ENCODE measurements around the gene MAP3K3.
A peak's percentile ranks its signal among the peaks of the same experiment; 100 is the strongest.

MAP3K3 gene

DNA sequence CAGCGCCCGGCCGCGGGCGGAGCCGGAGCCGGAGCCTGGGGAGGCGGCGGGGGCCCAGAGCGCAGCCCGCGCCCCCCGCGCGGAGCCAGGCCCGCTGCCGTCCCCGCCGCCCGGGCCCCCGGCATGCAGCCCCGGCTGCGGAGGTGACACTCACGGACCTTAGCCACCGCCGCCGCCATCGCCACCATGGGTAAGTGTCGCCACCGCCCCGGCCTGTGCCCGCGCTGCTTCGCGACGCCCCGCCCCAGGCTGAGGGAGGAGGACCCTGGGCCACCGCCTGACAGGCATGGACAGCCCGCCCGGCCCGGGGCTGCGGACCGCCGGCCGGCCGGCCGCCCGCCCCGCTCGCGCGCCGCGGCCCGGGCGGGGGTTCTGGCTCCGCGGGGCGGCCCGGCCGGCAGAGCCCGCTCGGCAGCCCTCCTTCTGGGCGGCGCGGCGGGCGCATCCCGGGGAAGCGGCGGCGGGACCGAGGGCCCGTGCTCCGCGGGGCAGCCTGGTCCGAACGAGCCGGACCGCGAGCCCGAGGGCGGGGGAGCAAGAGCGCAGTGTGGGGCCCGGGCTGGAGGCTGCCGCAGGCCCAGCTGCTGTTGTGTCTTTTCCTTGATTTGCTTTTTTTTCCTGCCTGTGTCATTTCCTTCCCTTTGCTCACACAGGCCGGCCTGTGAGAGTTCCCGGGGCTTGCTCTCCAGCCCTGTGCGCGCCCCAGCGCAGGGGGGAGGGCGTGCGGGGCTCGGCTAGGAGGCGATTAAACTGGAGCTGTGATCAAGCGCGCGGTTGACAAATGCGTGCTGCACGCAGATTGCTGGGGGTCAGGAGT is 565 bp downstream of the MAP3K3 start:
- DNase-seq, result peak; percentile 63

DNA sequence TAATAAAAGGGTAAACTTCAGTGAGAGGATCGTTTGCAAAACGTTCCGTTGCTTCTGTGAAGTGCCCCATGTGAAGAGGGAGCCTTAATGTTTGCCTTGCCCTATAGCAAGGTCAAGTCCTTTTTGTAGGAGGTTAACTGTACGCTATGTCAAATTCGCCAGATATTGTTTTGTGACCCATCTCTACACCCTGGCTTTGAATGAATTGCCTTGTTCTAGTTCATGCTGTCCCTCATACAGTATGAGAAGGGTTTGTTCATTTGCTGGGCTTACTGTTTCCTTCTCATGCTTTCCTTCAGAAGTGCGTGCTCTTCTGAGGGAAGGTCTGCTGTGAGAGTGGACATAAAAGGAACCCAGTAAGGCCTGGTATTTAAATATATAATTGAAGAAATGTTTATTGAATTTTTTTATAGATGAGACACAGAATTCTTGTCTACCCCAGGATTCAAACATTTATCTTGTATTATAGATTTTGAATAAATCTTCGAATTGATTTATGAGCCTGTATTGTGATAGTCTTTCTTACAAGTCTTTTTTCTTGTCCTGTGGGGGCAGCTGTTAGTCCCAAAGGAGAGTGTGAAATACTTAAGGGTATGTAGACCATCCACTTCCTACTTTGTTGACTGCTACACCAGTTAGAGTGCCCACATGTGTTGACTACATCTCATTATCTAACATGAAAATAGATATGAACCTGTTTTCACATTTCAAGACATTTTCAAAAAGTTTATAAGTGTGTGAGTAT is 1.7 kb downstream of the MAP3K3 start:
- DNase-seq, result no peak

DNA sequence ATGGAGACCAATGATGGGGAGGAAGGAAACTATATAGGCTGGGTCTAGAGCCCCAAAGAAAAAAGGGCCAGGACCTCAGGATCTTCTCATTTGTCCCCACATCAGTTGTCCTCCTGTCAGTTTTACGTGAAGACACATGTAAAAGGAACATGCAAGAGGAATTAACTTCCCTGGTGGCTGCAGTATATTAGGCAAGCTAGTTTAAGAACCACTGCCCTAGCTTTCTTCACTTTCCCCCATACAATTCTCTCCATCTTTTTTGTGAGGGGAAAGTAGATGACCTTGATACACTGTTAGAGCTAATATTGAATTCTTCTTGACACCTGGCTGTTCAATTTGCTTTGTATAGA is 2.3 kb downstream of the MAP3K3 start:
- no peak for DNase-seq

DNA sequence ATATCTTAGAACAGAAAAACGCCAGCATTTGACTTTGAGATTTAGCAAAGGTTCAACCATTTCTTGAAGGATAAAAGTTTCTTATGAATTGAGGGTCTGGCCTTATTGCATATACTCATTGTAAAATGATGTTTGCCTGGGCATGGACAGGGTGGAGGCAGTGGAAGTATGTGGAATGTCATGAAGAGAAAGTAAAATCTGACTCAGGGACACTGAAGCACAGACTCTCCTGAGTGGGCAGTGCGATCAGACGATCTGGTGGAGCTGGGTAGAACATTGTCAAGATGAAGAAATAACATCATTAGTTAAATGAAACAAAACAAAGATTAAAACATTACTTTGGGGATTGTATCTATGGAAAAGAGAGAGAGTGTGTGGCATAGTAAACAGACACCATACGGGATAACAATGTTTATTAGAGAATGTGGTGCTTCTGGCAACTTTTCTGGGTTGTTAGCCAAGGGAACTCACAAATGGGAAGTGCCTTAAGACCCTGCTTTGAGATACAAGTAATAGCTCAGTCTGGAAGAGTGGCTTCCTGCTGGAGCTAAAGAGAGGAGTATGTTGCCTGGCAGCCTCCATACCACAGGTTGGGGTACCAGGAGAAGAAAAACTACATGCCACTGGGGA is 4.4 kb downstream of the MAP3K3 start:
- DNase-seq, result no peak

DNA sequence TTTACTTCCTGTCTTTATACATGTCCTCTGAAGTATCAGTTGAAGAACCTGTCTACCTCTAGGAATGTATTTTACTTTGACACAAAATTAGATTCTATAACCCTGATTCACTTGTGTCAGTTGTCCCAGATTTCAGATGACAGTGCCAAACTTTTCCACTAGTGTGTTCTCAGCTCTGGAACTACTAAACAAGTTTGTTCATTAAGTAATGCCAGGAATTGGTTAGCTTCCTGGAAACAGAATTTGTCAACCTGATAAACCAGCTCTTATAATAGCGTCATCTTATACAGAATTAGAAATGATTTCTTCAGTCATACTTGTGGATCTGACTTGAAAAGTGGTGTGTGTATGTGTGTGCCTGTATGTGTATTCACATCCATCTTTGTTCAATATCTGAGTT is 7.4 kb downstream of the MAP3K3 start:
- no peak for DNase-seq

DNA sequence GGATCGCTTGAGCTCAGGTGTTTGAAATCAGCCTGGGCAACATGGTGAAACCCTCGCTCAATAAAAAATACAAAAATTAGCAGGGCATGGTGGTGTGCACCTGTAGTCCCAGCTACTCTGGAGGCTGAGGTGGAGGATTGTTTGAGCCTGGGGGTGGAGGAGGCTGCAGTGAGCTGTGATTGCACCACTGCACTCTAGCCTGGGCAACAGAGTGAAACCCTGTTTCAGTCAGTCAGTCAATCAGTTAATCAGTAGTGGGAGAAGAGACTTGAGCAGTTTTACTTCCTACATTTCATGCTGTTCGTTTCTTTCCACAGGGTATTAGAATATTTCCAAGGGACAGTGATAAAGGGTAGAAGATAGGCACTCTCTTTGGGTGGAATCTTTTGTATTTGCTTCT is 8.8 kb downstream of the MAP3K3 start:
- DNase-seq, result no peak

DNA sequence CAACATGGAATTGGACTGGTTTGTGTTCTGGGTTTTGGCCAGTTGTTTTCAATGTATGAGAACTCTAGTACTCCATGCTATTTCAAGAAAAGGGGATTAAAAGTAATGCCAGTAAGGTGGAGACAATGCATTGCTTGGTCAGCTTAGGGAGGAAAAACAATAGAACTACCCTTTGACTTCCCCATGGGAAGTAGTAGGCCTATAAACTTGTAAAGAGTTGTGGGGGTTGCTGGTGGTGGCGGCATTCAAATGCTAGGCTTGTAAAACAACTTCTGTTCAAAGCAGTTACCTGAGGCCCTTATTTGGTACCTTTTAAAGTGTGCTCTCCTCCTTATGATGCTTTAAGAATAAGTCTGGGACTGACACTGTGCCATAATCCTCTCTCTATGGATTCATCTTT is 9.4 kb downstream of the MAP3K3 start:
- no peak for DNase-seq

DNA sequence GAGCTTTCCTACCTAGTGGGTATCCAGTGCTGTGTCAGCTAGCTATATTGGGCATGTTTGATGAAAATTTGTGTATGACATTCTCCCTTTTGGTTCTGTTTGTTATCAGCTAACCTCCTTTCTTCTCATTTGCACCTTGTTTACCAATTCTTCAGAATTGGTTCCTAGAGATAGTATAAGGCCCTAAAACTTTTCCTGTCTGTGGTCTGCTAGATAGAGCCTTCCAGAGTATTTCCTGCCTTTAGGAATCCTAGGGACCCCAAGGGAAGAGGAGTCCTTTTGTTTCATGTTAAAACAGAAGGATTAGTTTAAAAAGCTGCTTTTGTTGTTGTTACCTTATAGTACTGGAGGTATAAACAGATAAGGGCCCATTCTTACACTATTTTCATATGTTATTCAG is 11.5 kb downstream of the MAP3K3 start:
- DNase-seq, result no peak

DNA sequence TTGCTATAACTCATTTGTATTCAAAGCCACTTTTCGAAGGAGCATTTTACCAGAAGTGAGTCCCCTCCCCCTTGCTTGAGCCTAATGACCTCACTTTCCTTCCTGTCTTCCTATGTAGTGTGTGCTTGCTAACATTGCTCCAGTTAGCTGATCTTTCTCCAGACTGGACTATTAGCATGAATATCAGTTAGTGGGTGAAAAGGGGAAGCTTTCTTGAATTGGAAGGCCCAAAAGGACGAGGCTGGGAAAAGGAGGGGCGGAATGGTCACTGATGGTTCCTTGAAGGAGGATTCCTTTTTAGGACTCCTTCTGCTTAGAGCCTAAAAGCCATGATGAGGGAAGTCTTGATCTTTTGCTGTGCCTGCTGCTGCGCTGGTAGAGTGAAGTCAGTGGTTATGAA is 11.9 kb downstream of the MAP3K3 start:
- DNase-seq, result no peak

DNA sequence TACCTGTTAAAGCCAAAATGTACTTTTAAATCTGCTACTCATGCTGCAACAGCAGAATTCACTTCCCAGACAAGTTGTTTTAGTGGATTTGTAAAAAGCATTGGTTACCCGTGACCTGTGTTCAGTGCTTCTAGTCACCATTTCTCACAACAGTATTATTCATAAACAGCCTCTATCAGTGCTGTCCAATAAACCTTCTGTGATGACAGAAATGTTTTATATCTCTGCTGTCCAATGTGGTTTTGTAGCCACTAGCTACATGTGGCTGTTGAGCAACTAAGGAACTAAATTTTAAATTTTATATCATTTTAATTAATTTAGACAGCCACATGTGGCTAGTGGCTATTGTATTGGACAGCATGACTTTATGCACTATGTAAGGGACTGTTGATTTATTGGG is 12.6 kb downstream of the MAP3K3 start:
- no peak for DNase-seq

DNA sequence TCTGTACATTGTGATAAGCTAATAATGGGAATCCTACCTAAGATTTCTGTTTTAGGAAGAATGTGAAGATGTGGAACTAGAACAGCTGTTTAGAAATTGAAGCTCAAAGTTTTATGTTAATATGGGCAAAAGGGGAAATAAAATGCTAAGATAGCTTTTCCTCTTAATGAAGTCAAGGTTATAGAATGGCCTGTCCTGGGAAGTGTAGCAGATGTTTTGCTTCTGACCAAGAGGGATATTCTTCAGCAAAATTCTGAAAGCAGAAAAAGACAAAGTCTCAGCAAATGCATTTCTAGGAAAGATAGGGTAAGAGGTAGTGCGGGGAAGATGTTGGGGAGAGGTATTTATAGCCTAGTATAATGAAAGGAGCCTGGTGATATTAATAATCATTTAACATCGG is 13.1 kb downstream of the MAP3K3 start:
- no peak for DNase-seq

DNA sequence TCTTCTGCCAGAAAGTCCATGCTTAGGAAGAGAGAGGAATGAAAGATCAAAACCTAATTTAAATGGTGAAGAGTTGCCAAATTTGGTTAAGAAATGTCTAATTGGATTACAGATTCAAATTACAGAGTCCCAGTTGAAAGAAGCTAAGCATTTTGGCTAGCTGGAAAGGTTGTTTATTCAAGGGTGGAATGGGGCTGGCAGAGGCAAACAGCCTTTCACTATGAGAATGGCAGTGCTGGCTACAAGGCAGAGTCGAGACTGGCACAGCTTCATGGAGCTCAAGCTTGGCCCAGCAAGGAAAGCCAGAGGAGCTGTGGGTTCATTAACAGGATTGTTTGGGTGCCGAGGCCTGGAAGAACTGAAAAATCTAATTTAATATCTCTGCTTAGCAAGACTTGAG is 13.6 kb downstream of the MAP3K3 start:
- no peak for DNase-seq

DNA sequence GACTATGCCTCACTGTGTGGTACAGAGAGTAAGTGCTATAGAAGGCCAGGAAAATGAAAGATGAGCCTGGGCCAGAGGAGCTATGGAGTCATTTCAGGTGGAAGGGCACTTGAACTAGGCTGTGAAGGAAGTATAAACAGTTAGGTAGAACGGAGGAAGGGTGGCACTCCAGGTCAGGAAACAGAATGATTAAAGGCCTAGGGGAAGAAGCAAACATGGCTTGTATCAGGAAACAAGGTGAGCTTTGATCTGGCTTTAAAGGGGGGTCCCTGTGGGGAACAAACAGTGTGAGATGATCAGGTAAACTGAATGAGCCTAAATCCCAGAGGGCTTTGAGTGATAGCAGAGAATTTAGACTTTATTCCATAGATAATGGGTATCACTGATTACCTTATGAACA is 16.9 kb downstream of the MAP3K3 start:
- no peak for DNase-seq

DNA sequence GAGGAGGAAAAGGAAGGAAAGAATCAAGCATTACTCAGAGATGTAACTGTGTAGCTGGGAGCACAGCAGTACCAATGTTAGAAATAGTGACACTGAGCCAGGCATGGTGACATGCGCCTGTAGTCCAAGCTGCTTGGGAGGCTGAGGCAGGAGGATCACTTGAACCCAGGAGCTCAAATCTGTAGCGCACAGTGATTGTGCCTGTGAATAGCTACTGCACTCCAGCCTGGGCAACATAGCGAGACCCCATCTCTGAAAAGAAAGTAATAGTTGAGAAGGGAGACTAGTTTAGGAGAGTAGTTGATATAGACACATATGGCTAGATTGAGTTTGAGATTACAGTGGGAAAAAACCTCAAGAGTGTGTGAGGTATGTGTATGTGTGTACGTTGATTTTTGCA is 17.8 kb downstream of the MAP3K3 start:
- no peak for DNase-seq

DNA sequence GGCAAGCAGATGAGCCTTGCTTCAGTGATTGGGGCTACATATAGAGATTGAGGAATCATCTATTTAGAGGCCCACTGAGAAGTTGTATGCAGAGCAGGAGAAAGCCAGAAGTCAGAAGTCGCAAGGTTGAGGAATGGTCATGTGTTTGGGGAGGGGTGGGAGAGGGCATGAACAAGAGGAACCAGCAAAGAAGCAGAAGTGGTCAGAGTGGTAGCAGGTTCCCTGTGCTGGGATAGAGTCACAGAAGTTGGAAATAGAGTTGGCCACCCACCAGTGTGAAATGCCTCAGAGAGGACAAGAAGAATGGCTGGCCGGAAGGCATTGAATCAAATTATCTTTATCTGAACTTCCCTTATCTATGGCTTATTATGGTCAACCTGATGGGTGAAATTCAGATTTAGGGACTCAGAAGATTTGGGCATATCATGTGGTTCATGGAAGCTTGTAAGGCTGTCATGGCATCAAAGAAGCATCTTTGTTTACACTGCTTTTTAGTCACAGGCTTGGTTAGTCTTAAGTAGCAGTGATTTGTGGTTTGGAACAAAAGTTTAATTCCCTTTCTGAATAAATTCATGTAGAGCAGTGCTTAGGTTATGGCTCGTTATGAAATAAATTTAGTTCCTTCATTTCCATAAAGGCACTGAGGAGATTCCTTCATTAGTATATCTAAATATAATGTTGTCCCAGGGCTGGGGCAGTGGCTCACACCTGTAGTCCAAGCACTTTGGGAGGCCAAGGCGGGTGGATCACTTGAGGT is 19.7 kb downstream of the MAP3K3 start:
- no peak for DNase-seq

DNA sequence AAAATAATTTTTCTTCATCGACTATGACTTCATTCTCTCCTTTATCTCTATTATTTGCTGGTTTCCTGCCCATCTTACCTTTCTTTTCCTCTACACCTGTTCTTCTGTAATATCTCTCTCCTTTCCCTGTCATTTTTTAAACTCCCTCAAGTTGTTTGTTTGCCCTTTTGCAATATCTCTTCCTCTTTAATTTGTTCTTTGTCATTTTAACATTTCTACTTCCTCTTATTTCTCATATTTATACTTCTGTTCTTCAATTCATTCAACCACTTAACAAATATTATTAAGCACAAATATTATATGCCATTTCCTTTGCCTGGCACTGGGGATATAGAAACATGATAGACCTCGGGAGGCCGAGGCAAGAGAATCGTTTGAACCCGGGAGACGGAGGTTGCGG is 22.6 kb downstream of the MAP3K3 start:
- no peak for DNase-seq

DNA sequence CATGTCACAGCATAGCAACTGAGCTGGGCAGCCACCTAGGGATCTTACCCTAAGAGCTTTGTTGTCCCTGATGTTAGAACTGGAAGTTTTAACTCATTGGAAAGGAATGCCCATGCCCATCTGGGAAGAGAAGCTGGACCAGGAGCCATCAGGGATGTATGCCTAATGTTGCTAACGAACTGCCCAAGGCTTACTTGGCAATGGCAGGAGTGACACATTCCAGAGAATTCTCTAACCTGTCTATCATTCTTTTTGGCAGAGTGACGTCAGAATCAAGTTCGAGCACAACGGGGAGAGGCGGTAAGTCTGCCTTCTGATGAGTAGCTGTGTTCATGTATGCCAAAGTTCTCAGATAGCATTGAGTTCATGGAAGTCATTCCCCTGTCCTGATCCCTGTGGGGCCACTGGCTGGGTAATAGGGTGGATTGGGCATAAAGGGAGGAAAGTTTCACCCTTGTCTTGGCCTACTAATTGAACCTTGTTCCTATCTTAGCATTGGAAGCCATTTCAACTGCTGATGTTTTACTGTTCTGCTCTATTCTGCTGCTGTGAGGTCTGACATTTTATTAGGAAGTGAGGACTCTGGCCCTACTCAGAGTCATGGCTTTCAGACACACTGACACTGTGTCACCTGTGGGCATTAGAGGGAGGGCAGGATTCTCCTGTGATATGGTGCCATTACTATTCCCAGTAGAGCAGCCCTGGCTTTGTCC is 23.7 kb downstream of the MAP3K3 start:
- DNase-seq, result no peak

DNA sequence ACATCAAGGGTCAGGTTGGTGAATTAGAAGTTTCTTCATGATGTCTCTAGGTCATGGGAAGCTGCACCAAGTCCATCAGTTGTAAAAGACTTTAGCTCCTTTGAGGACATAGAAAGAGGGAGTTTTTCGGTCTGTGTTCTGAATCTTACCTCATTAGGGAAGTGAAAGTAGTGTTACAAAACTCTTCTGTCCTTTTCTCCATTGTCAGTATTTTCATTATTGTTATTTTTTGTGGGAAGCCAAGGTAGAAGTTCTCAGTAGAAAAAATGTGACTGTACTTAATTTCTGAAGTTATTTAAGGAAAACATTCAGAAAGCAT is 24.2 kb downstream of the MAP3K3 start:
- DNase-seq, result no peak

DNA sequence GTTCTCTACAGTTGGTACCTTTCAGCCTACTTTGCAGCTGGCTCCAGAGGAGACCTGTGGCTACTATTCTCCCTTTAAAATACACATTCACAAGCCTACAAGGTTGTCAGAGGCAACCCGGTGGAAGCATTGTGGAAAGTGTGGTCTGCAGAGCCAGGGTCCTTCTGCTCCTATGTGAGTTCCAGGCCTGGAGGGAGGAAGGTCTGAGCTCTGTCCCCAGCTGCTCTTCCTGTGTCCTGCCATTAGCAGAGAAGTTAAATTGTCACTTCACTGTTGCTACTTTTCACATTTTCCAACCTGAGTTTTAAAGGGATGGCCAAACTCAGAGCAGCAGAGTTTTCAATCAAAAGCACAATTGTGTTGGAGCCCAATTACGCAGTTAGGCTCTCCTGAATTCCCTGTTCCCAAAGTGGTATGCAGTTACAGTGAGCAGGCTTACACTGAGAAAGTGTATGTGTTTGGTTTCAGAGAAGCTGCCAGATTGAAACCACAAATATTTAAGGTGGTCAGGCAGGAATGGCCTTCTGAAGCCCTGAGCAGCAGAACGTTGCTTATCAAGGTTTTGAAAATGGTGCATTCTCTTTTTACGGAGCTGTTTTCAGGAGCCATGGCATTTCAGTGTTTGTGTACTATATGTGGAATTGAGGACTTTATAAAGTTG is 25.0 kb downstream of the MAP3K3 start:
- DNase-seq, result no peak

DNA sequence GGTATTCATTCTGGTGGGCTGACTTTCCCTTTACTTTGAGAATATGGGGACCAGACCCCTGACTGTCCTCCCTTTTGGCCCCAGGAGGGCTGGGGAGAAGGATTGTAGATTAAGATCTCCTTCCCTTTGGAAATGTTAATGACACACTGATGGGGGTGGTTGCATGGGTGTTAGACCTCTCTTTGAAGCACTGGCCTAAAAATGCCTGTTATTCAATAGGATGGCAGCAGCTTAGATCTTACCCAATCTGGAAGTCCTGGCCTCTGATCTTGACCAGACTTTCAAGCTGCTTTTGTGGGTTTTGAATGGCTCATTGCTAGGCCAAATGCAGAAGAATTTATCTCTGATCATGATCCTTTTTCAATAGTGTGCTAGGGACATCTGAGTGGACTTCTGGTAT is 25.7 kb downstream of the MAP3K3 start:
- DNase-seq, result no peak

DNA sequence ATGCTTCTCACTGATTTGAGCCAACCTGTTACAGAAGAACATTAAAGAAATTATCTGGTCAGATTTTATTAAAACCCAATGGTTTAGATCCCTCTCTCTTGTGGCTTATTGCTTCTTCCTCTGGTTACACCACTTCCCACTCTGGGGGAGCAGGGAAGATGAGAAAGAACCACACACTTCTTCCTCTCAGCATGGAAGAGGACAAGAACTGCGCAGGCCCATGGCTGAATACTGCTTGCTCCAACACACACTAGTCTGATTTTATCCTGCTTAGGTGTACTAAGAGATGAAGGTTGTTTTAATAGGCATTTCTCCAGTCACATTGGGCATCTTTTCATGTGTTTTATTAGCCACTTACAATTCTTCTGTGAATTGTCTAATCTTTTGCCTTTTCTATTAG is 27.6 kb downstream of the MAP3K3 start:
- DNase-seq, result no peak

DNA sequence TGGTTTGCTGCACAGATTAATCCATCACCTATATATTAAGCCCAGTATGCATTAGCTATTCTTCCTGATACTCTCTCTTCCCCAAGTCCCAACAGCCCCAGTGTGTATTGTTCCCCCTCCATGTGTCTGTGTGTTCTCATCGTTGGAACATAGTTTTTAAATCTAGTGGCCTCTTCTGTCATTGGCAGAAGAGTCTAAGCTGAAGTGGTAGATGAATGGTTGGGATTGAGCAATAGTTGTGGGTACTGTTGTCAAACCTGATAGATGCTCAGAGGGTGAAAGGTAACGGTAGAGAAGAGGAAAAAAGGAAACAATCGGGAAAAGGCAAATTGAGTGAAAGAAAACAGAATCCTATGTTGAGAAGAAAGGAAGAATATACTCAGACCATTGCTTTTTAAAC is 29.9 kb downstream of the MAP3K3 start:
- DNase-seq, result no peak

Measured in CD4-positive, alpha-beta T cell treated with Interleukin-17A for 4 hours (primary cell).